SK-N-MC (cell line): ENCODE results near the gene TUBGCP3.

Experiments used
- DNase-seq: peaks from one replicate; pipeline ENCODE4 v3.0.0-alpha.2; 2011; ENCODE audit warnings: low read depth, low spot score
- H3K27ac ChIP-seq: fragments of 200-600 bp; sonication (generic); 2 replicates; pipeline ENCODE4 v1.5.1; 2016; ENCODE audit warnings: mixed run types
- H3K36me3 ChIP-seq: fragments of 200-600 bp; sonication (generic); 2 replicates; pipeline ENCODE4 v1.6.1; 2017; ENCODE audit warnings: antibody characterized with exemption, low read length, mixed read lengths; ENCODE audit not compliant: insufficient read depth
- H3K4me3 ChIP-seq: fragments of 200-600 bp; sonication (generic); 2 replicates; pipeline ENCODE4 v1.5.1; 2016
- H3K9ac ChIP-seq: fragments of 200-600 bp; sonication (generic); 2 replicates; pipeline ENCODE4 v1.8.0; 2017; ENCODE audit warnings: mixed run types, mixed read lengths; ENCODE audit not compliant: insufficient read length
- H3K9me3 ChIP-seq: fragments of 200-600 bp; sonication (generic); 2 replicates; pipeline ENCODE4 v1.6.1; 2017; ENCODE audit warnings: low read depth, mild to moderate bottlenecking, antibody characterized with exemption, low read length, moderate library complexity, mixed read lengths
- EZH2 ChIP-seq: fragments of 200-600 bp; sonication (generic); IDR thresholded peaks from one replicate; pipeline ENCODE4 v1.6.1; 2017; ENCODE audit warnings: antibody characterized with exemption
- FOXP2 ChIP-seq: optimal IDR thresholded peaks from 2 replicates; pipeline ENCODE3; 2011; ENCODE audit warnings: mild to moderate bottlenecking, moderate library complexity; ENCODE audit not compliant: insufficient read depth; ENCODE audit errors: extremely low read length, control extremely low read depth
- POLR2AphosphoS5 ChIP-seq: IDR thresholded peaks from 2 replicates; pipeline ENCODE4 v1.6.1; 2012; ENCODE audit warnings: mild to moderate bottlenecking, low read depth, low read length, borderline replicate concordance

Gene TUBGCP3

DNA sequence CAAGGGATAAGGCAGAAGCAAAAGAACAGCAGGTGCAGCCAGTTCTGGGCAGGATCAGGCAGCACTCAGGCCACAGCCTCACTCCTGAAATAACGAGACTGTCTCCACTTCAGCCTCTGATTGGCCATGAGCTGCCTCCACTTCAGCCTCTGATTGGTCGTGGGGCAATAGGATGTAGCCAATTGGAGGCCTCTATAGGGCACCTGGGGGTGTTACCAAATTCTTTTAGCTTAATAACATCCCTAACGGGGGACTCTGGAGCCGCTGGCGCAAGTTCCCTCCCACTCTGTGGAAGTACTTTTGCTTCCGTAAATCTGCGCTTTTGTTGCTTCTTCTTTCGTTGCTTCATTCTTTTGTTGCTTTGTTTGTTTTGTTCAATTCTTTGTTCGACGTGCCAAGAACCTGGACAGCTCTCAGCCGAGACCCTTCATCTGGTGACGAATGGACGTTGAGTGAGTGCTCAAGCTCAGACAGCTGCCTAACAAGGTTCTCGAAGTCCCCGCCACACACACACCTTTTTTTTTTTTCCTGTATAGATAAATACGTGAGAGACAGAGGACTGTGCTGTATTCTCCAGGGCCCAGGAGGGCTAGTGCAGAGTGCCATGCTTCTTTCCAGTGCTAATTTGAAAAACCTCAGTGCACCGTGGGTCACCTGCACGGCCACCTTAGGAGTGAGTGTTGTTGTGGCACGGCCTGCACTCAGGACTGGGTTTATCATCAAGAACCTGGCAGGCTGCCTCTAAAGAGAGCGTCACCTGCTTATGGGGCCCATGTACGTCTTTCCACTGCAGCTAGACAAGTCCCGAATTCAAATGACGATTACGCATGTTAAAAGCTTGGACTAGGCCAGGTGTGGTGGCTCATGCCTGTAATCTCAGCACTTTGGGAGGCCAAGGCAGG, 32.0 kb upstream of the TUBGCP3 start:
- H3K36me3 ChIP-seq = no peaks in the 10 kb centered on the region
- no peaks in the 10 kb centered on the region for H3K9me3 ChIP-seq
- no peak overlapping the region for H3K9ac ChIP-seq
- H3K27ac ChIP-seq = no peak overlapping the region
- TF ChIP-seq EZH2 (no peak), POLR2AphosphoS5 (no peak)
- H3K4me3 ChIP-seq = no peak overlapping the region
- DNase-seq = peak; percentile 44

DNA sequence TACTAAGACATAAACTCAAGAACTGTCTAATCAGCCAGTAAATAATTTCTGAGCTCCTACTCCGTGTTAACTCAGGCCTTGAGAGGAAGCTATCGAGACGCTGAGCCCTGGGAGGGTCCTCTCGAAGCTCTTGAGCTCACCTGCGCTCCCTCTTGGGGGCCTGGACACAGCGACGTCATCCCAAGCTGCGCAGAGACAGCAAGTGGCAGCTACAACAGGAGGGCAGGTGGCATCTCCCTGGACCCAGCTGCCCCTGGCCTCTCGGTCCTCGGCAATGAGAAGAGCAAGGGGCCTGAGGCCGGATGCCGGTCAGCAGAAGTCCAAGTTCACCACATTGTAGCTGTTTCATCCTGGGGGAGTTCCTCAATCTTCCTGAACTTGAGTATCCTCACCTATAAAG, 30.5 kb upstream of the TUBGCP3 start:
- Histone ChIP-seq H3K36me3 (no peaks in the 10 kb centered on the region), H3K4me3 (no peak overlapping the region), H3K9ac (no peak overlapping the region), H3K9me3 (no peaks in the 10 kb centered on the region), H3K27ac (no peak overlapping the region)
- DNase-seq = no peak
- TF ChIP-seq POLR2AphosphoS5 = no peak
- TF ChIP-seq EZH2 = no peak
- TF ChIP-seq FOXP2 = no peak

DNA sequence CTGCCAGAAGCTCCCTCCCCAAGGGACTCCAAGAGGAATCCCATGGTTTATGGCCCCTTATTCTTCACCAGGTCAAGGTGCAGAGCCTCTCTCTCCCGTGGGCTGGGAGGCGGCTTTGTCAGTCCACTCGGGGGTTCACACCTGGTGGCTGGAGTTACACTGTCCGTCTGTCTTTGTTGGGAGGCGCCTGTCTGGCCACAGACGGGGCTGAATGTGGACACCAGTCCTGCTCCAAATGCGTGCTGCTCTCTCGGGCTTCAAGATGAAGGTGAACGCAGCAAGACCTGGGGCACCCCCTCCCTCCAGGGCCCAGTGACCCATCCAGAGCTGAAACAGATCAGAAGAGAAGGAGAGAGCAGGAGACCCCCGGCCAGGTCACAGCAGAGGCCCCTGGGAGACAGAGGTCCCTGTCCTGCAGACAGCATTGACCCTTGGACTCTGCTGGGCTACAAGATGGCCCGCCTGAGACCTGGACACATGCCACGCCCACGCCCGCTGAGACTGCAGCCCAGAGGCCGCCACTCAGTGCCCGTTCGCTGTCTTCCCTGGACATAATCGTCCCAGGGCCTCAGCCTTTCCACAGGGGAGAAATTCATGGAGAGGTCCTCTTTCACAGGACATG, 29.9 kb upstream of the TUBGCP3 start:
- Histone ChIP-seq H3K36me3 (no peaks in the 10 kb centered on the region), H3K4me3 (no peak overlapping the region), H3K27ac (no peak overlapping the region), H3K9me3 (no peaks in the 10 kb centered on the region), H3K9ac (no peak overlapping the region)
- TF ChIP-seq FOXP2 (no peak), EZH2 (no peak), POLR2AphosphoS5 (no peak)
- DNase-seq = no peak

DNA sequence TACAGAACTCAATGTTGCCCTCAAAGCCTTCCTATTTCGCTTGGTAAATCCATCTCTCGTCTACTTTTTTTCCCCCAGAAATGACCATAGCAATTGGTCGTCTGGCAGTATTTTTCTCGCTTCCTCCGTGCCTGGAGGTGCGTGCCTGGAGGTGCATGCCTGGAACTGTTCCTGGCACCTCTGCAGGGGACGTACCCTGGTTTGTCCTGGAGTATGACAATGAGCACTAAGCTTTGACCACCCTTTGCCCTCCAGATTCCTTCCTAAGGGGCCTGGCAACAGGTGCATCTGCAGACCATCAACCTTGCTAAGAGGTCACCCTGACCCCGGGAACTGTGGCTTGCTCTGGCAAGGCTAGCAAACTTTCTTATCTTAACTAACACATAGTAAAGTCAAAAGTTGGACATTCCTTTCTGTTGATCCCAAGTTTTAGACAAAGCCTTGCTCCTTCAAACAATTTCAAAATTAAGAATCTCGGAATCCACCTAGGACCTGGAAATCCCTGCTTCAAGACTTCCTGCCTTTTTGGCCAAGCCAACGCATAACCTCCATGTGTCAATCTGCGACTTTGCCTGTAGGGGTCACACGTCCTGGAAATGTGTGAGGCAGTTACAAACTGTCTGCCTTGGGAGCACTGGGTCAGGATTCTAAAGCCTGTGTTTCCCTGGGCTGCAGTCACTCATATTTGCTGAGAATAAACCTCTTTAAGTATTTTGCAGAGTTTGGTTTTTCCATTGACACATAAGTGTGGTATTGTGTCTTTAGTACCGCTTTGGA, 28.8 kb upstream of the TUBGCP3 start:
- Histone ChIP-seq H3K9me3 (no peaks in the 10 kb centered on the region), H3K27ac (no peak overlapping the region), H3K9ac (no peak overlapping the region), H3K36me3 (no peaks in the 10 kb centered on the region), H3K4me3 (no peak overlapping the region)
- TF ChIP-seq FOXP2 (no peak), POLR2AphosphoS5 (no peak), EZH2 (no peak)
- DNase-seq = peak; percentile 12

DNA sequence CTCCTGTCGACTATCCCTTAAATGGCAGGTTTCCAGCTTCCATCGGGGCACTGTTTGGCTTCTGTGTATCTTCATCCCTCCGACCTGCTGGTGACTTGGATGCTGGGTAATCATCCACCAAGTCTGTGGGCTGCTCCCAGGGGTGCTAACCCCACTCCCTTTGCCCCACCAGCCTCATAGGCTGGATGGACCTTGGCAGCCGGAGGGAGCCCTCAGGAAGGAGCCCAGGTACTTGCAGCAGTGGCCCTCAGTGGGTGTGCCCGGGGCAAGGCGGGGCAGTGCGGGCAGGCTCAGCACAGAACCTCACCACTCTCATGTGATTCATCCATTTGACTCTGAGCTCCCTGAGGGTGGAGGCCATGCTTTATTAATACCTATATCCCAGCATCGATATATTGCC, 27.4 kb upstream of the TUBGCP3 start:
- Histone ChIP-seq H3K27ac (no peak overlapping the region), H3K36me3 (no peaks in the 10 kb centered on the region), H3K9ac (no peak overlapping the region), H3K4me3 (no peak overlapping the region), H3K9me3 (no peaks in the 10 kb centered on the region)
- no peak for DNase-seq
- TF ChIP-seq FOXP2 (no peak), POLR2AphosphoS5 (no peak), EZH2 (no peak)

DNA sequence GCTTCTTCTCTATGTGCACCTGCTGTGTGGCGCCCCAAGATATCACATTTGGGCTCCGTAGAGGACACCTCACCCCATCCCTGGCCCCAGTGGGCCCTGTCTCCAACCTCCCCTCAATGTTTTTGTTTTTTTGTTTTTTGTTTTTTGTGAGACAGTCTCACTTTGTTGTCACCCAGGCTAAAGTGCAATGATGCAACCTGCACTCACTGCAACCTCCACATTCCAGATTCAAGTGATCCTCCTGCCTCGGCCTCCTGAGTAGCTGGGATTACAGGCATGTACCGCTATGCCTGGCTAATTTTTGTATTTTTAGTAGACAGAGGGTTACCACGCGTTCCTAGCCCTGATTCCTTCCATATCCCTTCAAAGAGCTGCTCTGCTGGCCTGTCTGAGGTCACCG, 26.9 kb upstream of the TUBGCP3 start:
- no peak for DNase-seq
- Histone ChIP-seq H3K36me3 (no peaks in the 10 kb centered on the region), H3K27ac (no peak overlapping the region), H3K4me3 (no peak overlapping the region), H3K9me3 (no peaks in the 10 kb centered on the region), H3K9ac (no peak overlapping the region)
- TF ChIP-seq FOXP2 = no peak
- no peak for TF ChIP-seq EZH2
- no peak for TF ChIP-seq POLR2AphosphoS5

DNA sequence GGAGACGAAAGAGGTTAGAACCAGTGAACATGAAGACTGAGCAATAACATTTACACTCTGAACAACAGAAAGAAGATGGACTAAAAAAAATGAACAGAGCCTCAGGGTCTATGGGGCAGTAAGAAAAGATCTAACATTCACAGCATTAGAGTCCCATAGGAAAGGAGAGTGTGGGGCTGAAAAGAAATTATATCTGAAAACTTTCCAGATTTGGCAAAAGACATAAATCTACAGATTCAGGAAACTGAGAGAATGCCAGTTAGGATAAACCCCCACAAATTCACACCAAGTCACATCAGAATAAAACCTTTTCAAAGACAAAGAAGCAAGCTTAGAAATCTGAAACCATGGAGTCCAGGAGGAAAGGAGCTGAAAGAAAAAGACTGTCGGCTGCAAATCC, 20.3 kb upstream of the TUBGCP3 start:
- Histone ChIP-seq H3K4me3 (no peak overlapping the region), H3K36me3 (no peaks in the 10 kb centered on the region), H3K27ac (no peak overlapping the region), H3K9me3 (no peaks in the 10 kb centered on the region), H3K9ac (no peak overlapping the region)
- no peak for DNase-seq
- TF ChIP-seq POLR2AphosphoS5 = no peak
- no peak for TF ChIP-seq FOXP2
- TF ChIP-seq EZH2 = no peak

DNA sequence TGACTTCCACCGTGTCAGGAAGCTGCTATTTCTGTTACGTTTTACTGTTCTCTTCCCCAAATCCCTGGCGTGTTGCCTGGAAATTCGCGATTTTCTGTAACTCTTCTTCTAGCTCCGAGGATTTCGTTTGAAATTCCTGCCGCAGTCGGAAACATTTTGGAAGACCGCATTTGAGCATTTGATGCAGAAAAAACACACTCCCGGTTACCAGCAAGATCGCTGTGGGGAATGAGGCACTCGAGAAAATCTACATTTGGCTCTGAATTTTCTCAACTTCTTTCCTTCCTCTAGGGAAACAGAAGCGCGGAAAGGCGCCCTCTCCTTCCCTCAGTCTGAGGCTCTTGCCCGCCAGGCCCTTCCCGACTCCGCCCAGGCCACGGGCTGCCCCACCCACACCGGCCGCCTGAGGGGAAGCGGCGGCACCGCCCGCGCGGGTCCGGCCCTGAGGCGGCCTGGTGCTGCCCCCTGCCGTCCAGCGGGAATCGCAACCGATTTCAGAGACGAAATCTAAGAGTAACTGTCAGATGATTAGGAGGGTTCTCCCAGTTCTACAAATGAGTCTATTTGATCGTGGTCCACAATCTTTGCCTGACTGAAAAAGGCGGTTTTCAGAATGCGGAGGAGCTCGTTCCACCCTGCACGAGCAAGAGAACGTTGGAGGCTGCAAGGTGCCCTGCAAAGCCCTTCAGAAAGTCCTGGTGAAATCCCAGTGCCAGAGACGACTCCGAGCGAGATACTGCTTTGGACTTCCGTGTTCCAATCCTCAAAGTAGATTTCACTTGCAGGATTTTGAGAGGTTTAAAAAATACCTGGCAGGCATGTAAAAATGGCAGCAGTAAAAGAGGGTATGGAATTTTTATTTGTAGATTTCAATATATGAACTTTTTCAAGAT, 18.4 kb upstream of the TUBGCP3 start:
- DNase-seq = no peak
- Histone ChIP-seq H3K4me3 (peak overlapping the region; percentile 92), H3K9ac (peak overlapping the region; percentile 77), H3K9me3 (no peaks in the 10 kb centered on the region), H3K36me3 (no peaks in the 10 kb centered on the region), H3K27ac (peak overlapping the region; percentile 81)
- TF ChIP-seq FOXP2 (no peak), POLR2AphosphoS5 (peak; percentile 61; the same call in 1 of the 2 replicates), EZH2 (no peak)
